Measurements from ENCODE around the gene CCDC107.

CCDC107 gene

DNA sequence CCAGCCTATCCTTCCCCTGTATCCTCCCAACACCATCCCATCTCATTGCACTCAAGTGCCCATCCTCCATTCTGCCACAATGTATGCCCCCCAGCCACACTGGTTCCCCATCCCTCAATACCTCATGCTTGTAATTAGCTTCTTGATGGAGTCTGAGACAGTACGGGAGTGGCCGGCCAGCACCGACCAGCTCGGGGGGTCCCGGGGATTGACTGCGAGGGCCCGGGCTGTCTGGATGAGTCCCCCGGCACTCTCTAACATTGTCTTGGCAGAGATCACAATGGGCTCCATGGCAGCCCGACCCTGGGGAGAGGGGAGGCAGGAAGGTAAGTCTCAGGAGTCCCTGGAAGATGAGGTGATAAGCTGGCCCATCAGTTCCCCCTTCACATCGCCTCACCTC lies 48.9 kb downstream of the CCDC107 start:
- DNase-seq, result no peak

DNA sequence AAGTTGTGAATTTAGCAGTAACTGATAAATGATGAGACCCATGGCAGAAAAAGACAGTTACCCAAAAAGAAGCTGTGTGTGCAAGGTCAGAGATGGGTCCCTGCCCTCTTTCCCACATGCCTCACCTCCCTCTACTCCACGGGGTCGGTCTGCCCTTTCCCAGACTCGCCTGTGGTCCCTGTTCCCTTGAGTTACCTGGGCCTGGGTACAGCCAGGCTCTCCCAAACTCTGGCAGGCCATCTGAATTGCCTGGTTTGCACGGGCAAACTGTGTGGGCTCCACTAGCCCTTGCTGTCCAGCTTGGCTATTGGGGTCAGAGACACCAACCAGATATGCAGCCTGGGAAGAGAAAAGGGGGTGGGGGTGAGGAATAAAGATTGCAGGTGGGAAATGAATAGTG lies 50.1 kb downstream of the CCDC107 start:
- no peak for DNase-seq

DNA sequence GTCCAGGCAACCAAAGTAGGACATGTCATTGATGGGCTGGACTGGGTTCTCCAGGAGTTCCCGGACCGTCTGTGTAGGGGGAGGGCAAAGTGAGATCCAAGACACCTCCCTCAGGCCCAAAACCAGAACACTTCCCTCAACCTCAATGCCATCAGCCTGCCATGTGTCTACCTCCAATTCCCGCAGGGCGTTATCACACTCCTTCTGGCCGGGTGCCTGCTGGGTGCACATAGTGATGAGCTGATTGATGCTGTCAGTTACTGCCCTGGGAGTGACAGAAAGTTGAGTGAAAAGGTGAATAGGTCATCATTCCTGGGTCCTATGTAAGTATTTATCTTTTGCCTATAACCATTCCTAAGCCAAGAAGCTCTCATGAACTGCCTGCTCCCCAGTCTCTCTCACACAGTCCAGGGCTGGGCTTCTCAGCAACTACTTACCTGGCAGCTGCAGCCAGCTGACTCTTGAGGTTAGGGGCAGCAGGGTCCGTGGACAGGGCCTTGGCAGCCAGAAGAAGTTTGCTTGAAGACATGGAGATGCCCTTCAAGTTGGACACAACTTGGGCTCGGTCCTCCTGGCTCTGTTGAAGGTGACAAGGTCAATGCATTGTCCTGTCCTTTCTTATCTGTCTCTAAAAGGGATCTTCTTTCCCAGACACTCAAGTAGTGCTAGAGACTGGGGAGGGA lies 52.9 kb downstream of the CCDC107 start:
- DNase-seq, result no peak

Measured in NCI-H1436 treated with DMSO at 0.1 percent for 48 hours (cell line).